Thoracic aorta endothelial cell (primary cell): ENCODE measurements around the gene GLT8D2. TPM values are rescaled to one million over a fixed set of nuclear protein-coding genes. Genes with fewer than 3 reads are reported as not detected.

ENCODE experiments used
- total RNA-seq: library from RNA; depleted of rRNA; stranded (reverse); fragments of >200 nt; gene quantifications from 2 replicates; pipeline ENCODE4 v1.2.3, GENCODE V29; 2012

Gene GLT8D2
- total RNA-seq, result 2.2 and 2.8 TPM in 2 replicates

GRCh38 chr12:104049903-104050356 is at the start of gene GLT8D2:
GLT8D2 (minus strand) TSS chr12:104050187; CDS start chr12:104019648, 30,539 bp downstream.

GRCh38 chr12:104064031-104064841 is 14.2 kb upstream of the GLT8D2 start, which contains the start of gene HCFC2:
HCFC2 (plus strand) TSS chr12:104064531; CDS start chr12:104064561, 30 bp downstream.

GRCh38 chr12:103965590-103966504 is 84.1 kb downstream of the GLT8D2 start, which contains the start of gene TDG:
TDG (plus strand) TSS chr12:103965872; CDS start chr12:103966038, 166 bp downstream.

Other genes with a start within 250 kb of the GLT8D2 start
- 6.3 and 9.3 TPM in 2 replicates for gene NT5DC3, start 209.0 kb downstream of the GLT8D2 start, total RNA-seq
- gene HSP90B1, start 119.8 kb downstream of the GLT8D2 start, total RNA-seq, result 800 and 928 TPM in 2 replicates
- gene TDG, start 84.3 kb downstream of the GLT8D2 start, total RNA-seq, result 46.0 and 50.7 TPM in 2 replicates
- 19.5 and 22.5 TPM in 2 replicates for gene HCFC2, start 14.3 kb upstream of the GLT8D2 start, total RNA-seq
- gene NFYB, start 88.0 kb upstream of the GLT8D2 start, total RNA-seq, result 23.6 and 28.5 TPM in 2 replicates
- 966 and 987 TPM in 2 replicates for gene TXNRD1, start 165.6 kb upstream of the GLT8D2 start, total RNA-seq